ENCODE data around the gene CXorf49. TPM values are rescaled to one million over a fixed set of nuclear protein-coding genes. Genes with fewer than 3 reads are reported as not detected.
"Not testable (repeated sequence)": the region's sequence is repeated elsewhere in the genome, so short reads cannot be mapped to it uniquely, and the experiment has no call there.

Gene CXorf49
- total RNA-seq, 1 donor from 2014 or later: not detected

DNA sequence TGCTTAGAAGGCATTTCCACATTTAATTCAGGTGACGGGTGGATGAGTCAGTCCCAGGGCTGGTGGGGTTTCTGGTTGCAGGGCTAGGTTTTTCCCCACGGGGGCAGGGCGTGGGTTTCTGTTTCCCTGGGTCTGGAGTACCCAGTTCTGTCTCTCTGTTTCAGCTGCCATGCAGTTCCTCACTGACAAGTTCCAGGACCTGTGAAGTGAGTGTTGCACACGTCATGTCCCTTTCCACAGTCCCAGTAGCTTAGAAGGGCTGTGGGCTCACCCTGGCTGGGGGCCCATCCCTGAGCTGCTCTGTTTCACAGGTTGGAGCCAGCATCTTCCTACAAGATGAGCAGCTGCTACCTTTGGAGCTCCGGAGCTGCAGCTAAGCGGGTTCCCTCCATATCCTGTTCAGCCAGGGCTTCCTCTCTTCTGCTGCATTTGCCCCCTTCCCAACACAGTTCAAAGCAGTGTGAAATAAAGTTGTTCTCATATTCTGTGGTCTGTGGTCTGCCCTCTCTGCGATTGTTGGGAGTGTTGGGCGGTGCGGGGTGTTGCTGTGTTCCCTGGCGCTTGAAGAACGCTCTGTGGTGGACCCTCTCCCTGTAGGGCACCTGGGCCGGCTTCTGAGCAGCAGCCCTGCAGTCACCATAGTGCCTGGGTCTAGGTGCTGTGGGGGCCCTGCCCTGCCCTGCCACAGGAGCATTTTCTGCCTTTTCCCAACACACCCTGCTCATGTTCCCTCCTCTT is 46.9 kb downstream of the CXorf49 start:
- Histone ChIP-seq H3K27me3 (no peaks in the 10 kb centered on the region), H3K9me3 (no peaks in the 10 kb centered on the region), H3K4me1 (no peaks in the 10 kb centered on the region), H3K4me3 (no peak overlapping the region), H3K36me3 (no peaks in the 10 kb centered on the region), H3K27ac (no peak overlapping the region)
- intact Hi-C loops (cut with DNase I): no loop called here
- no peak for ATAC-seq
- no peak for TF ChIP-seq CTCF (IDR thresholded peaks at IDR 0.05)
- DNase-seq: peak; percentile 25

DNA sequence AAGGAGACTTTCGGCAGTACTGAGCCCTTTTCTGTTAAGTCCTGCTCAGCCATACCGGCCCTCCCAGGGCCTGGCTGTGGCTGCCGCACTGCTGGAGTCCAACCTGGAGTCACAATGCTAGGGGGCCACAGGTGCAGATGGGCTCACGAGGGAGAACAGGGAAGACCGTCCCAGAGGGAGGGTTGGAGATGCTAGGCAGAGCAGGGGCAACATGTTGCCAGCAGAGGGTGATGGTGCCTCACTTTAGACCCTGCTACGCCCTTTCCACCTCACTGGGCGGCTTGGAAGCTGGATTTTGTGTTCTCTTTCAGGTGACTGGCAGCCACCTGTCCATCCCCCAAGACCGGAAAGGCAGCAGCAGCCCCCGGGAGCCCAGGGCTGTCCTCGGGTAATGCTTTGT is 48.1 kb downstream of the CXorf49 start:
- DNase-seq: peak; percentile 61
- H3K4me3 ChIP-seq; H3K36me3 ChIP-seq; H3K27ac ChIP-seq; H3K9me3 ChIP-seq; H3K4me1 ChIP-seq; intact Hi-C loops (cut with DNase I); H3K27me3 ChIP-seq: not testable (repeated sequence)
- TF ChIP-seq CTCF (IDR thresholded peaks at IDR 0.05): peak; percentile 46
- peak; percentile 90 for ATAC-seq

DNA sequence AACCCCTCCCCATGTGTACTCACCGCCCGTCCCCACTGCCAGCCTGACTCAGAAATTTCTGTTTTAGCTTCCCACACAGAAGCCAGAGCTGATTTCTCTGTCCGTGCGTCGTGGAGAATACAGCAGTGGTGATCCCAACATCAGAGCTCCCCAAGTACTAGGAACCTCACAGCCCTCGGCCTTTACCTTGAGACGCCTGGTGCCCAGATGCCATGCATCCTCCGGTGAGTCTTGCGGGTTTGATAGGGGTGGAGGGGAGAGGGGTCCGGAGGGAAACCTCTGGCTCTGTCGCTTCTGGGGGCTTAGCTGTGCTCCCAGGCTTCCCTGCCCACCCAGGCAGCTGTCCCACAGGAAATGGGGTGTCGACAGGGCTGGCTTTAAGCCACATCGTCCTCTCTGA is 48.6 kb downstream of the CXorf49 start:
- Histone ChIP-seq H3K27me3 (no peaks in the 10 kb centered on the region), H3K4me3 (no peak overlapping the region), H3K27ac (no peak overlapping the region), H3K4me1 (no peaks in the 10 kb centered on the region), H3K36me3 (no peaks in the 10 kb centered on the region), H3K9me3 (no peaks in the 10 kb centered on the region)
- DNase-seq: peak; percentile 20
- intact Hi-C loops (cut with DNase I): no loop called here
- no peak for TF ChIP-seq CTCF (IDR thresholded peaks at IDR 0.05)
- ATAC-seq: no peak

- intact Hi-C loops (cut with DNase I): no loop called here
- H3K4me3 ChIP-seq: no peak overlapping the region
- no peak for DNase-seq
- no peak overlapping the region for H3K27ac ChIP-seq
- no peaks in the 10 kb centered on the region for H3K36me3 ChIP-seq
- H3K27me3 ChIP-seq: no peaks in the 10 kb centered on the region
- no peaks in the 10 kb centered on the region for H3K4me1 ChIP-seq
- H3K9me3 ChIP-seq: no peaks in the 10 kb centered on the region
- ATAC-seq: no peak
- no peak for TF ChIP-seq CTCF (IDR thresholded peaks at IDR 0.05)
Measured at GRCh38 chrX:71668248-71668595, 49.9 kb downstream of the CXorf49 start.

DNA sequence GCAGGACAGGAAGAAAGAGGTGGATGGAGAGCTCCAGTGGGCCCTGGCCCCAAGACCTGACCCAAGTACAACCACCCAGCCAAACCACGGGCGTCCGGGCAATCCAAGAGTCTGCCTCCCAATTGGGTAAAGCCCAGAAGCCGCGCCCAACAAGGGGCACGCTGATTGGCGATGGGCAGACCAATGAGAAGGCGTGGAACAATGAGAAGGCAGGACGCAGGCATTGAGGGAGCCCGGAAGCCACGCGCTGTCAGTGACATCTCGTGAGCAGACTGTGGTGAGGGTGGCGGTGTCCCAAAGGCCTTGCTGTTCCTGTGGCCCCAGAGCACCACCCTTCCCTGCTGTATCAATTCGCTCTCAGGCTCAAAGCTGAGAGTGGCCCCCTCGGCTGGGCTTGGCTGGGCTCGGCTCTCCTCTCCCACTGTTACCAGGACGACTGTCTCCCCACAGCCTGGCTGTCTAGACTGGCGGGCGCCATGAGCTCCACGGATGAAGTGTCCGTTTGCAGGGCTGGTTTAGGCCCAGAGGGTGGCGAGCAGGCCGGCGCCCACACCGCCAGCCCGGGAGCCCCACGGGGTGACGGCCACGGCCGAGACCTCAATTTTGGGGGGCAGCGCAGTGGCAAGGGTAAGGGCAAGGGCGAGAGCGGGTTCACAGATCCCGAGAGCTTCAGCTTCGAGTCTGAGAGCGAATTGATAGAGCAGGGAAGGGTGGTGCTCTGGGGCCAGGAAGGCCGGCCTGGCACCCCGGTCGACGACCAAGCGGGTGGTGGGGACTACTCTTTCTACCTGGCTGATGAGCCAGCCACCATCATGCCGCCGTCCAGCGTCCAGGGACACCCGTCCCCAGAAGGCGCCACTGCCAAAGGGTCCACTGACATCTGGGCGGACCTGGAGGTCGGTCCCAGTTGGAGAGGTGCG is 50.5 kb downstream of the CXorf49 start, which contains the start of gene LOC101059915:
TSS of gene LOC101059915 (plus strand) at position 219 of the 920 bp plus-strand sequence.
- no peak within 1 kb of the TSS for H3K27ac ChIP-seq
- H3K4me1 ChIP-seq: no peaks in the 10 kb centered on the region
- TF ChIP-seq CTCF (IDR thresholded peaks at IDR 0.05): no peak
- DNase-seq (peak; percentile 38), ATAC-seq (no peak)
- H3K36me3 ChIP-seq: no peaks in the 10 kb centered on the region
- H3K27me3 ChIP-seq: no peaks in the 10 kb centered on the region
- H3K9me3 ChIP-seq: no peaks in the 10 kb centered on the region
- intact Hi-C loops (cut with DNase I): no loop called here
- H3K4me3 ChIP-seq: no peak within 1 kb of the TSS
